Thyroid gland (tissue), 4 donors: ENCODE data around the gene PDF. TPM values are rescaled to one million over a fixed set of nuclear protein-coding genes. Genes with fewer than 3 reads are reported as not detected.

Experiments used
- DNase-seq, 2 donors: peaks; one replicate each; pipeline ENCODE4 v3.0.0-alpha.2; 2019
- H3K27ac ChIP-seq, 3 donors: fragments of 200-600 bp; sonication (generic); 1 replicate in 2 of 3; 2 replicates in 1 of 3; pipeline ENCODE4 v1.5.1; 2016 to 2019; ENCODE audit warnings: mild to moderate bottlenecking in 1 of 3, moderate library complexity in 1 of 3
- H3K27me3 ChIP-seq: fragments of 200-600 bp; sonication (generic); one replicate; pipeline ENCODE4 v1.5.1; 2019
- H3K36me3 ChIP-seq, 2 donors: fragments of 200-600 bp; sonication (generic); one replicate each; pipeline ENCODE4 v1.5.1; 2016 to 2019
- H3K4me1 ChIP-seq, 2 donors: fragments of 200-600 bp; sonication (generic); one replicate each; pipeline ENCODE4 v1.5.1; 2017 to 2019
- H3K4me3 ChIP-seq, 3 donors: fragments of 200-600 bp; sonication (generic); replicated peaks in 1 of 3; 1 replicate in 2 of 3; 2 replicates in 1 of 3; pipeline ENCODE4 v1.5.1; 2016; ENCODE audit warnings: mild to moderate bottlenecking in 1 of 3
- H3K9me3 ChIP-seq: fragments of 200-600 bp; sonication (generic); one replicate; pipeline ENCODE4 v1.5.1; 2017
- POLR2A ChIP-seq, 2 donors: fragments of 450-650 bp; IDR thresholded peaks; one replicate each; pipeline ENCODE4 v1.6.1; 2017; ENCODE audit warnings: antibody characterized with exemption in 2 of 2, mild to moderate bottlenecking in 2 of 2, moderate library complexity in 1 of 2
- WGBS, 2 donors: methylation state at CpG; one replicate each; pipeline ENCODE4 v1.1.5; 2017; 5-methylcytosine and 5-hydroxymethylcytosine counted together
- intact Hi-C: fragments of 100-400 bp; cut with DNase I; formaldehyde crosslinking; loops from one replicate; pipeline ENCODE4 v1.15.1; 2023
- total RNA-seq, 4 donors: library from RNA; depleted of rRNA; stranded (reverse); fragments of >200 nt; gene quantifications; one replicate each; pipeline ENCODE4 v1.2.3, GENCODE V29; 2016
- TF ChIP-seq, protein P1 (sequence below), 6 experiments: fragments of 200-600 bp in 3 of 6; fragments of 450-650 bp in 3 of 6; sonication (generic) in 3 of 6; IDR thresholded peaks; one replicate each; pipeline ENCODE4 v1.5.1; 2016 to 2019; ENCODE audit warnings: antibody characterized with exemption in 6 of 6, mild to moderate bottlenecking in 2 of 6, inconsistent platforms in 1 of 6, moderate library complexity in 1 of 6

PDF gene
- total RNA-seq, 4 donors from 2014 or later, result 35.2 to 57.0 (median 51.0) TPM

GRCh38 chr16:69340095-69340644, 9.8 kb upstream of the PDF start:
- 7 to 8% methylated on average over 14 to 16 of the region's 16 CpGs for WGBS, 2 donors
- Histone ChIP-seq H3K4me3 (peak overlapping the region; percentile 48 to 82 (median 82)), H3K36me3 (peaks cover 18 to 26% of the 10 kb centered on the region in 2 donors), H3K9me3 (no peaks in the 10 kb centered on the region), H3K27ac (peak overlapping the region in 2 of 3 donors; percentile 85 to 94), H3K27me3 (no peaks in the 10 kb centered on the region), H3K4me1 (peaks cover 19 to 24% of the 10 kb centered on the region in 2 donors)
- no peak for TF ChIP-seq POLR2A (IDR thresholded peaks at IDR 0.05)
- TF ChIP-seq, protein P1, sequence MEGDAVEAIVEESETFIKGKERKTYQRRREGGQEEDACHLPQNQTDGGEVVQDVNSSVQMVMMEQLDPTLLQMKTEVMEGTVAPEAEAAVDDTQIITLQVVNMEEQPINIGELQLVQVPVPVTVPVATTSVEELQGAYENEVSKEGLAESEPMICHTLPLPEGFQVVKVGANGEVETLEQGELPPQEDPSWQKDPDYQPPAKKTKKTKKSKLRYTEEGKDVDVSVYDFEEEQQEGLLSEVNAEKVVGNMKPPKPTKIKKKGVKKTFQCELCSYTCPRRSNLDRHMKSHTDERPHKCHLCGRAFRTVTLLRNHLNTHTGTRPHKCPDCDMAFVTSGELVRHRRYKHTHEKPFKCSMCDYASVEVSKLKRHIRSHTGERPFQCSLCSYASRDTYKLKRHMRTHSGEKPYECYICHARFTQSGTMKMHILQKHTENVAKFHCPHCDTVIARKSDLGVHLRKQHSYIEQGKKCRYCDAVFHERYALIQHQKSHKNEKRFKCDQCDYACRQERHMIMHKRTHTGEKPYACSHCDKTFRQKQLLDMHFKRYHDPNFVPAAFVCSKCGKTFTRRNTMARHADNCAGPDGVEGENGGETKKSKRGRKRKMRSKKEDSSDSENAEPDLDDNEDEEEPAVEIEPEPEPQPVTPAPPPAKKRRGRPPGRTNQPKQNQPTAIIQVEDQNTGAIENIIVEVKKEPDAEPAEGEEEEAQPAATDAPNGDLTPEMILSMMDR (IDR thresholded peaks at IDR 0.05), result no peak
- intact Hi-C loops, result no loop called here
- no peak for DNase-seq

- Histone ChIP-seq H3K4me1 (peaks cover 19 to 24% of the 10 kb centered on the region in 2 donors), H3K36me3 (peaks cover 25 to 33% of the 10 kb centered on the region in 2 donors), H3K4me3 (peak within 1 kb of the TSS; percentile 76 to 82 (median 82)), H3K27ac (peak within 1 kb of the TSS; percentile 70 to 94 (median 85)), H3K9me3 (no peaks in the 10 kb centered on the region), H3K27me3 (no peaks in the 10 kb centered on the region)
- peak; percentile 96 to 97 for DNase-seq
- peak; percentile 15 to 76 for TF ChIP-seq POLR2A (IDR thresholded peaks at IDR 0.05)
- TF ChIP-seq, protein P1 (IDR thresholded peaks at IDR 0.05), result peak; percentile 80 to 95 (median 88)
- intact Hi-C loops, result loop anchor here (10.0 kb wide), 1 partner anchor 45 kb away; the partner anchor contains the start of gene TERF2
- WGBS, 2 donors, result 0 to 2% methylated on average over 33 to 42 of the region's 77 CpGs
These were observed 9.1 kb upstream of the PDF start, which contains the start of the genes COG8 and NIP7 for GRCh38 chr16:69339289-69340094. COG8 (minus strand) TSS chr16:69339564; CDS start chr16:69339552, 12 bp downstream. NIP7 (plus strand) TSS chr16:69339772; CDS start chr16:69339830, 58 bp downstream.

DNA sequence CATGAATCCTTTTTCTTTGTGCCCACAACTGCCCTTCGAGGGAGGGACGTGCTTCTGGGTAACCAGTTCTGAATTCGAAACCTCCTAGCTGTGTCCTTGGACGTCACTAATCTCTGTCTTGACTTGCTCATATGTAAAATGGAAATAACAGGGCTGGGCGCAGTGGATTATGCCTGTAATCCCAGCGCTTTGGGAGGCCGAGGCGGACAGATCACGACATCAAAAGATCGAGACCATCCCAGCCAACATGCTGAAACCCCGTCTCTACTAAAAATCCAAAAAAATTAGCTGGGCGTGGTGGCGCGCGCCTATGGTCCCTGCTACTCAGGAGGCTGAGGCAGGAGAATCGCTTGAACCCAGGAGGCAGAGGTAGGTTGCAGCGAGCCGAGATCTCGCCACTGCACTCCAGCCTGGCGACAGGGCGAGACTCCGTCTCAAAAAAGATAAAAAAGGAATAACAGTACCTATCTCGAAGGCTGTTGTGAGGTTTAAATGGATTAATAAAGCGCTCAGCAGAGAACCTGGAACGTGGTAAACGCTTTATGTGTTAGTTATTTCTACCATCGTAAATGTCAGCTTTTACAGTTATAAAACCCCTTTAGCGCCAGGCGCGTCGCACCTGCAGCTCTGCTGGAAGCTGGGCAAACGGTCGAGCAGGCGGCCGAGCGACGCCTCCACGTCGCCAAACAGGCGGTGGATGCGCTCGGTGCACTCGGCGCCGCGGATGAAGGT, 8.3 kb upstream of the PDF start:
- Histone ChIP-seq H3K27ac (peak overlapping the region; percentile 70 to 94 (median 85)), H3K27me3 (no peaks in the 10 kb centered on the region), H3K9me3 (no peaks in the 10 kb centered on the region), H3K4me3 (peak overlapping the region; percentile 64 to 82 (median 76)), H3K4me1 (peaks cover 19 to 24% of the 10 kb centered on the region in 2 donors), H3K36me3 (peaks cover 32 to 39% of the 10 kb centered on the region in 2 donors)
- 22 to 34% methylated on average over 27 to 46 of the region's 46 CpGs for WGBS, 2 donors
- TF ChIP-seq, protein P1 (IDR thresholded peaks at IDR 0.05), result no peak
- no peak for TF ChIP-seq POLR2A (IDR thresholded peaks at IDR 0.05)
- intact Hi-C loops, result loop anchor here (10.0 kb wide), 1 partner anchor 46 kb away; the partner anchor contains the start of gene TERF2
- DNase-seq, result peak in 1 of 2 donors; percentile 64

GRCh38 chr16:69334696-69335095, 4.3 kb upstream of the PDF start:
- no peak for TF ChIP-seq POLR2A (IDR thresholded peaks at IDR 0.05)
- TF ChIP-seq, protein P1 (IDR thresholded peaks at IDR 0.05), result no peak
- peaks cover 27 to 41% of the 10 kb centered on the region in 2 donors for H3K36me3 ChIP-seq
- no peaks in the 10 kb centered on the region for H3K9me3 ChIP-seq
- no peak for DNase-seq
- H3K27ac ChIP-seq, result no peak overlapping the region
- no peaks in the 10 kb centered on the region for H3K27me3 ChIP-seq
- no peak overlapping the region for H3K4me3 ChIP-seq
- WGBS, 2 donors, result 87 to 94% methylated on average over 3 to 9 of the region's 9 CpGs
- intact Hi-C loops, result loop anchor here (10.0 kb wide), 1 partner anchor 50 kb away; the partner anchor contains the start of gene TERF2
- peaks cover 10 to 23% of the 10 kb centered on the region in 2 donors for H3K4me1 ChIP-seq
